Dendritic cell treated with granulocyte-macrophage colony-stimulating factor and Interleukin-4, amounts not matched to agents 40 ng/mL and 50 ng/mL, for 4 days (primary cell): ENCODE measurements around the gene MAMLD1.

ENCODE experiments used
- H3K27ac Mint-ChIP-seq: one replicate; pipeline ENCODE4 v1.8.0; 2022; ENCODE audit warnings: mild to moderate bottlenecking, mixed read lengths
- H3K27me3 Mint-ChIP-seq: one replicate; pipeline ENCODE4 v1.8.0; 2022; ENCODE audit warnings: mild to moderate bottlenecking, mixed read lengths
- H3K36me3 Mint-ChIP-seq: one replicate; pipeline ENCODE4 v1.8.0; 2022; ENCODE audit warnings: low read depth, mixed read lengths
- H3K4me1 Mint-ChIP-seq: one replicate; pipeline ENCODE4 v1.8.0; 2022; ENCODE audit warnings: low read depth, mixed read lengths
- H3K4me3 Mint-ChIP-seq: one replicate; pipeline ENCODE4 v1.8.0; 2022; ENCODE audit warnings: mild to moderate bottlenecking, moderate library complexity, mixed read lengths
- H3K9me3 Mint-ChIP-seq: one replicate; pipeline ENCODE4 v1.8.0; 2022; ENCODE audit warnings: mixed read lengths
- intact Hi-C: fragments of 100-400 bp; cut with micrococcal nuclease; formaldehyde crosslinking; loops from one replicate; pipeline ENCODE4 v1.15.0; 2022

MAMLD1 gene

GRCh38 chrX:150449313-150449712, 86.2 kb downstream of the MAMLD1 start:
- Mint-ChIP-seq H3K4me3 (no peak overlapping the region), H3K9me3 (no peaks in the 10 kb centered on the region), H3K27ac (no peak overlapping the region), H3K27me3 (no peaks in the 10 kb centered on the region), H3K4me1 (peaks cover 17% of the 10 kb centered on the region), H3K36me3 (no peaks in the 10 kb centered on the region)
- intact Hi-C loops, result no loop called here

GRCh38 chrX:150450519-150451177, 87.5 kb downstream of the MAMLD1 start:
- H3K27ac Mint-ChIP-seq, result peak overlapping the region; percentile 66
- no peak overlapping the region for H3K4me3 Mint-ChIP-seq
- H3K9me3 Mint-ChIP-seq, result no peaks in the 10 kb centered on the region
- H3K27me3 Mint-ChIP-seq, result no peaks in the 10 kb centered on the region
- no peaks in the 10 kb centered on the region for H3K36me3 Mint-ChIP-seq
- intact Hi-C loops, result no loop called here
- H3K4me1 Mint-ChIP-seq, result peaks cover 14% of the 10 kb centered on the region

- H3K4me1 Mint-ChIP-seq, result peaks cover 17% of the 10 kb centered on the region
- H3K27ac Mint-ChIP-seq, result peak overlapping the region; percentile 66
- intact Hi-C loops, result no loop called here
- H3K36me3 Mint-ChIP-seq, result no peaks in the 10 kb centered on the region
- no peak overlapping the region for H3K4me3 Mint-ChIP-seq
- H3K27me3 Mint-ChIP-seq, result no peaks in the 10 kb centered on the region
- no peaks in the 10 kb centered on the region for H3K9me3 Mint-ChIP-seq
Measured at GRCh38 chrX:150451953-150452352, 88.8 kb downstream of the MAMLD1 start.

- peaks cover 17% of the 10 kb centered on the region for H3K4me1 Mint-ChIP-seq
Measured at GRCh38 chrX:150454083-150454482, 91.0 kb downstream of the MAMLD1 start.

DNA sequence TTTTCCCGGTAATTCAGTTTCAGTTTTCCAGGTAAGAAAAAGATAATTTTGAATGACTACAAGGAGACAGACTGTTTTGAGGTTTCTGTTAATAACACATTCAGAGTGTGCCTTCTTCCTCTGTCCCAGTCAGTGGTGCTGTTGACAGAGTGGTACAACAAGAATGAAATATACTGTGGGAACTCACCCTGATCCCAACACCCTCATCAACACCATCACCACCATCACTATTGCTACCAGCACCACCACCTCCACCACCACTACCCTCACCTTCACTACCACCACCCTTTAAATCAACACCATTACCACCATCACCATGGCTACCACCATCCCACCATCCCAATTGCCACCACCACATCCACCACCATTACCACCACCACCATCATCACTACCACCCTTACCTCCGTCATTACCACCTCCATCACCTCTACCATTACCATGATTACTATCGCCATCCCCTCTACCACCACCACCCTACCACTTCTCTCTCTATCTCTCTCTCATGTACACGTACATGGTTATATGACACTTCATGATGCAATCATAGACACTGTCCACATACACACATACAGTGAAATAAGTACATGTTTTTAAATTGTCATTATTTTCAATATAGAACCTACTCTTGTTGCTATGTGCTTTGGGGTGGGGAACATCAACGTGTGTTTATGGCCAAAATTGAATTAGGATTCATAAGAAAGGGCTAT, 91.5 kb downstream of the MAMLD1 start:
- Mint-ChIP-seq H3K4me1 (peaks cover 17% of the 10 kb centered on the region), H3K27ac (no peak overlapping the region), H3K27me3 (no peaks in the 10 kb centered on the region), H3K36me3 (no peaks in the 10 kb centered on the region), H3K4me3 (no peak overlapping the region), H3K9me3 (no peaks in the 10 kb centered on the region)
- intact Hi-C loops, result no loop called here

More at GRCh38 chrX:150454083-150454482, 91.0 kb downstream of the MAMLD1 start:
- intact Hi-C loops, result no loop called here
- no peaks in the 10 kb centered on the region for H3K9me3 Mint-ChIP-seq
- no peak overlapping the region for H3K27ac Mint-ChIP-seq
- no peaks in the 10 kb centered on the region for H3K27me3 Mint-ChIP-seq
- H3K36me3 Mint-ChIP-seq, result no peaks in the 10 kb centered on the region
- H3K4me3 Mint-ChIP-seq, result no peak overlapping the region

- no peak overlapping the region for H3K27ac Mint-ChIP-seq
- H3K4me3 Mint-ChIP-seq, result no peak overlapping the region
- H3K9me3 Mint-ChIP-seq, result no peaks in the 10 kb centered on the region
- H3K4me1 Mint-ChIP-seq, result peaks cover 17% of the 10 kb centered on the region
- H3K27me3 Mint-ChIP-seq, result no peaks in the 10 kb centered on the region
- intact Hi-C loops, result no loop called here
- H3K36me3 Mint-ChIP-seq, result no peaks in the 10 kb centered on the region
Measured at GRCh38 chrX:150455215-150455608, 92.1 kb downstream of the MAMLD1 start.

DNA sequence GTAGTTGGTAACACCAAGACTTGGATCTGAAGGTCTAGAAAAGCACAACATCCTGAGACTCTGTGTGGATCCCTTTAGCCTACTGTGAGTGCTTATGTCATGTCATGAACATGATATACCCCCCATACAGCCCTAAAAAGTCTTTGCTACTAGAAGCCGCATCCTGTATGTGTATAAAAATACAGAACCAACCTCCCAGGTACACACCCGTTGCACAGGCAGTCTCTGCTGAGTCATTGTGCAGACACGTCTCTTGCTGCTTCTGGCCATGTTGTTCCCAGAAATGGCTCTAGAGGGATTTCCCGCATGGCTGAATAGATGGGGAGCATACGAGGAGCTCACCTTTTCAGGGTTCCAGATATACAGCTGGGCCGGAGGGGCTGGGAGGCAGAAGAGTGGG, 93.3 kb downstream of the MAMLD1 start:
- peaks cover 11% of the 10 kb centered on the region for H3K4me1 Mint-ChIP-seq
- H3K36me3 Mint-ChIP-seq, result no peaks in the 10 kb centered on the region
- no peaks in the 10 kb centered on the region for H3K27me3 Mint-ChIP-seq
- no peaks in the 10 kb centered on the region for H3K9me3 Mint-ChIP-seq
- no peak overlapping the region for H3K27ac Mint-ChIP-seq
- intact Hi-C loops, result no loop called here
- H3K4me3 Mint-ChIP-seq, result no peak overlapping the region

DNA sequence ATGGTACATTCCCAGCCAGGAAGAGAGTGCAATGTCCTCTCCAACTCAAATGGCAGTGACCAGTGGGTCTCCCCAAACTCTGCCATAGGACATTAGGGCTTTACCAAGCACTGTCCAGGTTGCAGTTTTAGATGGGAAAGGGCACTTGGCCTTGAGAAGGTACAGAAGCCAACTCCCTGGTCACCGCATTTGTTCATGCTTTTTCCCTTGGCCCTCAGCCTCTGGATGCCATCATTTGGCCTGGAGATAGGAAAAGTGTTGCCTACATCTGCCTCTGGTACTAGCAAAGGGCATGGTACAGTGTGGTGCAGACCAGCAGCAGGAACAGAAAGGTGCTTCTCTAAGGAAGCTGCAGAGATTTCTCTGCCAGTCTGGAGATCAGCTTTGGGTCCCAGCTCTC, 93.8 kb downstream of the MAMLD1 start:
- H3K27ac Mint-ChIP-seq, result no peak overlapping the region
- H3K4me3 Mint-ChIP-seq, result no peak overlapping the region
- H3K4me1 Mint-ChIP-seq, result peaks cover 6% of the 10 kb centered on the region
- intact Hi-C loops, result no loop called here
- no peaks in the 10 kb centered on the region for H3K27me3 Mint-ChIP-seq
- H3K9me3 Mint-ChIP-seq, result no peaks in the 10 kb centered on the region
- H3K36me3 Mint-ChIP-seq, result no peaks in the 10 kb centered on the region

GRCh38 chrX:150459196-150459595, 96.1 kb downstream of the MAMLD1 start:
- Mint-ChIP-seq H3K36me3 (no peaks in the 10 kb centered on the region), H3K9me3 (no peaks in the 10 kb centered on the region), H3K4me3 (no peak overlapping the region), H3K27ac (no peak overlapping the region), H3K4me1 (peaks cover 5% of the 10 kb centered on the region), H3K27me3 (no peaks in the 10 kb centered on the region)
- intact Hi-C loops, result no loop called here

GRCh38 chrX:150460063-150460462, 96.9 kb downstream of the MAMLD1 start:
- Mint-ChIP-seq H3K36me3 (no peaks in the 10 kb centered on the region), H3K4me3 (no peak overlapping the region), H3K9me3 (no peaks in the 10 kb centered on the region), H3K4me1 (peaks cover 5% of the 10 kb centered on the region), H3K27ac (no peak overlapping the region), H3K27me3 (no peaks in the 10 kb centered on the region)
- intact Hi-C loops, result no loop called here

GRCh38 chrX:150460781-150461180, 97.7 kb downstream of the MAMLD1 start:
- intact Hi-C loops, result no loop called here
- Mint-ChIP-seq H3K27ac (no peak overlapping the region), H3K27me3 (no peaks in the 10 kb centered on the region), H3K36me3 (no peaks in the 10 kb centered on the region), H3K9me3 (no peaks in the 10 kb centered on the region), H3K4me3 (no peak overlapping the region), H3K4me1 (peaks cover 5% of the 10 kb centered on the region)

DNA sequence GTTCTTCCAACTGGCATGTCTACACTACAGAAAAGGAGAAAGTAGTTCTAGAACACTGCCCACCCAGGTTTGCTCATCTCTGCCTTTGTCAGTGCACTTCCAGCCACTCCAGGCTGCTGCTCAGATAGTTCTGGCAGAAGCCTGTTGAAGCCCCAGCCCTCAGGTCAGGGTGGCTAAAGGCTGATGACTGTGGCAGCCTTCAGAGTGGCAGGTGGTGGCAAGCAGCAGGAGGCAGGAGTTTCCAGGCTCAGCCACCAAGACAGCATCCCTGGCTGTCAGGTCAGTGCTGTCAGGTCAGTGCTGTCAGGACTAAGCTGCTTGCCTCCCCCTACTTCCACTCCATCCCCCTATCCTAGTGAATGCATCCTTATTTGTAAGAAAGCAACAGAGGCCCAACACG, 100.4 kb downstream of the MAMLD1 start:
- Mint-ChIP-seq H3K9me3 (no peaks in the 10 kb centered on the region), H3K36me3 (no peaks in the 10 kb centered on the region), H3K27me3 (no peaks in the 10 kb centered on the region), H3K4me3 (no peak overlapping the region), H3K4me1 (no peaks in the 10 kb centered on the region), H3K27ac (no peak overlapping the region)
- intact Hi-C loops, result no loop called here

GRCh38 chrX:150464001-150464400, 100.9 kb downstream of the MAMLD1 start:
- Mint-ChIP-seq H3K27me3 (no peaks in the 10 kb centered on the region), H3K4me3 (no peak overlapping the region), H3K9me3 (no peaks in the 10 kb centered on the region), H3K27ac (no peak overlapping the region), H3K36me3 (no peaks in the 10 kb centered on the region), H3K4me1 (no peaks in the 10 kb centered on the region)
- intact Hi-C loops, result no loop called here

GRCh38 chrX:150465326-150465725, 102.2 kb downstream of the MAMLD1 start:
- no peak overlapping the region for H3K4me3 Mint-ChIP-seq
- no peaks in the 10 kb centered on the region for H3K27me3 Mint-ChIP-seq
- no peak overlapping the region for H3K27ac Mint-ChIP-seq
- H3K4me1 Mint-ChIP-seq, result no peaks in the 10 kb centered on the region
- intact Hi-C loops, result no loop called here
- H3K9me3 Mint-ChIP-seq, result no peaks in the 10 kb centered on the region
- H3K36me3 Mint-ChIP-seq, result no peaks in the 10 kb centered on the region
